Measurements from ENCODE around the gene SFMBT2.

GRCh38 chr10:7409732-7410168 lies 1.1 kb downstream of the SFMBT2 start:
- TF ChIP-seq CBX8 (IDR thresholded peaks at IDR 0.05) (no peak), CTCF (IDR thresholded peaks at IDR 0.05) (no peak), NPAS2 (CRISPR knock-in tag; IDR thresholded peaks at IDR 0.05; ENCODE audit: borderline replicate concordance) (no peak), MAX (IDR thresholded peaks at IDR 0.05) (no peak)
